H1 (cell line): ENCODE measurements around the gene MEIS3. TPM values are rescaled to one million over a fixed set of nuclear protein-coding genes. Genes with fewer than 3 reads are reported as not detected.

Source experiments
- CTCF ChIA-PET: fragments of 300-600 bp; sonication (Branson Sonifier 250); formaldehyde crosslinking; loops from one replicate; lab custom pipeline; 2021; ENCODE audit not compliant: partially characterized antibody; lab: Charles Lee
- POLR2A ChIA-PET: fragments of 300-600 bp; sonication (Branson Sonifier 250); formaldehyde crosslinking; loops from one replicate; lab custom pipeline; 2021; ENCODE audit warnings: inconsistent platforms; ENCODE audit not compliant: partially characterized antibody; lab: Charles Lee
- DNase-seq, 2 experiments: peaks; one replicate each; pipeline versions ENCODE4 v3.0.0 to v3.0.0-alpha.2; 2010 to 2022; ENCODE audit warnings: low spot score in 2 of 2, low read depth in 1 of 2, mixed read lengths in 1 of 2
- FAIRE-seq: peaks from 2 replicates; lab custom pipeline; 2011; peaks lifted over from hg19 to GRCh38; lab: Jason Lieb, UNC
- H2AFZ ChIP-seq: 2 replicates; pipeline ENCODE4 v1.8.1; 2012; ENCODE audit warnings: low read length, inconsistent platforms
- H2AK5ac ChIP-seq: 2 replicates; pipeline ENCODE4 v1.6.1; 2013; ENCODE audit warnings: low read depth, low read length
- H2BK120ac ChIP-seq: replicated peaks from 2 replicates; pipeline ENCODE3; 2013; ENCODE audit warnings: low read depth, low read length, inconsistent platforms
- H2BK12ac ChIP-seq: 2 replicates; pipeline ENCODE4 v1.6.1; 2013; ENCODE audit warnings: low read depth, low read length
- H2BK15ac ChIP-seq: 2 replicates; pipeline ENCODE4 v1.6.1; 2013; ENCODE audit warnings: low read length
- H2BK20ac ChIP-seq: 2 replicates; pipeline ENCODE4 v1.6.1; 2013; ENCODE audit warnings: low read length
- H2BK5ac ChIP-seq: 2 replicates; pipeline ENCODE4 v1.6.1; 2013; ENCODE audit warnings: low read depth, low read length
- H3K14ac ChIP-seq: 2 replicates; pipeline ENCODE4 v1.6.1; 2013; ENCODE audit warnings: inconsistent platforms; ENCODE audit not compliant: insufficient read length
- H3K18ac ChIP-seq: 2 replicates; pipeline ENCODE4 v1.6.1; 2013; ENCODE audit warnings: low read length; ENCODE audit errors: extremely low read depth
- H3K23ac ChIP-seq: 2 replicates; pipeline ENCODE4 v1.6.1; 2013; ENCODE audit warnings: inconsistent platforms; ENCODE audit not compliant: insufficient read length
- H3K23me2 ChIP-seq: 2 replicates; pipeline ENCODE4 v1.6.1; 2013; ENCODE audit warnings: low read depth, low read length
- H3K27ac ChIP-seq: 2 replicates; pipeline ENCODE4 v1.6.1; 2011; ENCODE audit warnings: low read depth, low read length, inconsistent platforms
- H3K27me3 ChIP-seq, 4 experiments: replicated peaks in 1 of 4; 1 replicate in 1 of 4; 2 replicates in 3 of 4; pipeline versions ENCODE4 v1.6.1 to v1.8.1; 2011 to 2013; ENCODE audit warnings: low read length in 3 of 4, mild to moderate bottlenecking in 3 of 4, inconsistent platforms in 2 of 4, mixed read lengths in 2 of 4, moderate library complexity in 1 of 4; ENCODE audit not compliant: control insufficient read depth in 3 of 4, insufficient read depth in 3 of 4; ENCODE audit errors: extremely low read depth in 1 of 4
- H3K36me3 ChIP-seq, 4 experiments: 2 replicates each; pipeline versions ENCODE4 v1.6.1 to v1.8.1; 2011 to 2013; ENCODE audit warnings: mild to moderate bottlenecking in 4 of 4, low read length in 3 of 4, moderate library complexity in 2 of 4, control low read depth in 1 of 4, inconsistent platforms in 1 of 4; ENCODE audit not compliant: insufficient read depth in 4 of 4, control insufficient read depth in 2 of 4
- H3K4ac ChIP-seq: replicated peaks from 2 replicates; pipeline ENCODE3; 2013; ENCODE audit warnings: low read length, low read depth, mixed read lengths, inconsistent platforms; ENCODE audit not compliant: insufficient read length
- H3K4me1 ChIP-seq, 4 experiments: replicated peaks in 1 of 4; 1 replicate in 1 of 4; 2 replicates in 3 of 4; pipeline versions ENCODE4 v1.6.1 to v1.8.1; 2011 to 2013; ENCODE audit warnings: low read length in 3 of 4, inconsistent platforms in 2 of 4, mixed read lengths in 1 of 4; ENCODE audit not compliant: insufficient read depth in 4 of 4, control insufficient read depth in 3 of 4
- H3K4me2 ChIP-seq, 2 experiments: 2 replicates each; pipeline versions ENCODE4 v1.6.1 to v1.8.1; 2011 to 2013; ENCODE audit warnings: low read depth in 2 of 2, low read length in 2 of 2, control low read depth in 1 of 2, inconsistent platforms in 1 of 2, mild to moderate bottlenecking in 1 of 2; ENCODE audit not compliant: insufficient read depth in 1 of 2
- H3K4me3 ChIP-seq, 4 experiments: fragments of 200-600, 300-600 bp in 1 of 4; sonication (generic), shearing (Covaris generic), sonication (Bioruptor Twin) in 1 of 4; 2 replicates each; pipeline versions ENCODE4 v1.5.1 to v1.8.1; 2011 to 2016; ENCODE audit warnings: low read length in 4 of 4, low read depth in 3 of 4, control low read depth in 2 of 4, inconsistent platforms in 2 of 4, mild to moderate bottlenecking in 2 of 4, mixed read lengths in 1 of 4, moderate library complexity in 1 of 4; ENCODE audit not compliant: insufficient read depth in 2 of 4; ENCODE audit errors: extremely low read depth in 1 of 4
- H3K56ac ChIP-seq: replicated peaks from 2 replicates; pipeline ENCODE3; 2013; ENCODE audit warnings: low read depth, mild to moderate bottlenecking, mixed read lengths, low read length, inconsistent platforms; ENCODE audit not compliant: insufficient read length
- H3K79me1 ChIP-seq: 2 replicates; pipeline ENCODE4 v1.6.1; 2013; ENCODE audit warnings: low read depth, low read length, control low read depth
- H3K79me2 ChIP-seq, 2 experiments: 2 replicates each; pipeline versions ENCODE4 v1.6.1 to v1.8.1; 2012 to 2013; ENCODE audit warnings: low read length in 2 of 2, mild to moderate bottlenecking in 2 of 2, inconsistent platforms in 1 of 2; ENCODE audit not compliant: insufficient read depth in 2 of 2, control insufficient read depth in 1 of 2
- H3K9ac ChIP-seq, 4 experiments: replicated peaks in 1 of 4; 1 replicate in 1 of 4; 2 replicates in 3 of 4; pipeline versions ENCODE4 v1.6.1 to v1.8.1; 2011 to 2013; ENCODE audit warnings: low read depth in 3 of 4, low read length in 3 of 4, control low read depth in 2 of 4, mild to moderate bottlenecking in 2 of 4, moderate library complexity in 2 of 4, inconsistent platforms in 1 of 4; ENCODE audit errors: extremely low read depth in 1 of 4
- H3K9me3 ChIP-seq, 2 experiments: 2 replicates each; pipeline versions ENCODE4 v1.6.1 to v1.8.1; 2012 to 2013; ENCODE audit warnings: mild to moderate bottlenecking in 2 of 2, moderate library complexity in 2 of 2, control low read depth in 1 of 2, inconsistent platforms in 1 of 2, low read depth in 1 of 2, low read length in 1 of 2, mixed read lengths in 1 of 2; ENCODE audit not compliant: insufficient read depth in 2 of 2
- H4K20me1 ChIP-seq, 2 experiments: replicated peaks in 1 of 2; 2 replicates each; pipeline versions ENCODE3 to v1.8.1; 2011 to 2013; ENCODE audit warnings: inconsistent platforms in 2 of 2, low read length in 2 of 2, mild to moderate bottlenecking in 1 of 2; ENCODE audit not compliant: insufficient read depth in 2 of 2, control insufficient read depth in 1 of 2
- H4K5ac ChIP-seq: 2 replicates; pipeline ENCODE4 v1.6.1; 2013; ENCODE audit warnings: low read length, low read depth, mixed read lengths, inconsistent platforms; ENCODE audit not compliant: insufficient read length
- H4K8ac ChIP-seq: 2 replicates; pipeline ENCODE4 v1.8.0; 2013; ENCODE audit warnings: mild to moderate bottlenecking, moderate library complexity, low read length, inconsistent platforms; ENCODE audit not compliant: insufficient read depth; ENCODE audit errors: extremely low read depth
- H4K91ac ChIP-seq: replicated peaks from 2 replicates; pipeline ENCODE3; 2013; ENCODE audit warnings: low read length, mixed read lengths, inconsistent platforms; ENCODE audit not compliant: insufficient read length
- CEBPB ChIP-seq: IDR thresholded peaks from 2 replicates; pipeline ENCODE4 v1.6.1; 2012; ENCODE audit warnings: low read depth, low read length
- GTF2F1 ChIP-seq: IDR thresholded peaks from 2 replicates; pipeline ENCODE4 v1.6.1; 2012; ENCODE audit warnings: low read depth, low read length, improper control_type of control experiment, borderline replicate concordance
- POU5F1 ChIP-seq: IDR thresholded peaks from 2 replicates; pipeline ENCODE4 v1.6.1; 2011; ENCODE audit warnings: low read depth, mild to moderate bottlenecking, low read length, moderate library complexity
- RBBP5 ChIP-seq: IDR thresholded peaks from 2 replicates; pipeline ENCODE4 v1.7.1; 2012; ENCODE audit warnings: low read depth, mild to moderate bottlenecking, inconsistent platforms, low read length, moderate library complexity, borderline replicate concordance
- RFX5 ChIP-seq: IDR thresholded peaks from 2 replicates; pipeline ENCODE4 v1.6.1; 2011; ENCODE audit warnings: low read depth, low read length, improper control_type of control experiment, borderline replicate concordance
- TAF1 ChIP-seq: IDR thresholded peaks from 2 replicates; pipeline ENCODE4 v1.6.1; 2011; ENCODE audit warnings: mild to moderate bottlenecking, low read depth, low read length
- TAF7 ChIP-seq: optimal IDR thresholded peaks from 2 replicates; pipeline ENCODE3; 2011; ENCODE audit warnings: low read depth, mild to moderate bottlenecking, inconsistent platforms, low read length, moderate library complexity, borderline replicate concordance
- TBP ChIP-seq: IDR thresholded peaks from 2 replicates; pipeline ENCODE4 v1.6.1; 2011; ENCODE audit warnings: low read depth, low read length, improper control_type of control experiment
- YY1 ChIP-seq: IDR thresholded peaks from 2 replicates; pipeline ENCODE4 v1.6.1; 2011; ENCODE audit warnings: low read depth, mild to moderate bottlenecking, low read length
- WGBS, 2 experiments: shearing (Covaris generic) in 1 of 2; methylation state at CpG; one replicate each; pipeline versions ENCODE4 v1.1.6 to v1.1.7; 2013 to 2015; ENCODE audit warnings: low lambda C conversion rate in 2 of 2, mixed read lengths in 2 of 2, inconsistent platforms in 1 of 2, low coverage in 1 of 2, missing lambda C conversion rate in 1 of 2; ENCODE audit not compliant: insufficient replicate concordance in 2 of 2, insufficient coverage in 1 of 2, insufficient read length in 1 of 2; ENCODE audit errors: extremely low coverage in 1 of 2, missing lambda C conversion rate in 1 of 2; 5-methylcytosine and 5-hydroxymethylcytosine counted together
- polyA plus RNA-seq, 7 experiments: library from polyadenylated mRNA; depleted of rRNA in 3 of 7; stranded (reverse) in 5 of 7; unstranded in 2 of 7; fragments of >200 nt in 5 of 7; fragments of 200-250 nt in 2 of 7; gene quantifications; 1 replicate in 5 of 7; 2 replicates in 1 of 7; 4 replicates in 1 of 7; pipeline versions ENCODE4 v1.2.1 to v1.2.3, GENCODE V29; 2011 to 2013; ENCODE audit warnings: missing spikeins in 2 of 7, mixed read lengths in 2 of 7
- total RNA-seq: library from RNA; stranded (reverse); fragmentation: NEBNext Ultra II Directional; extraction: Animal tissue kit (Norgen Biotek cat#: 25700); gene quantifications from 2 replicates; pipeline ENCODE4 v1.2.1, GENCODE V29; 2021
- TF ChIP-seq, protein P1 (sequence below): IDR thresholded peaks from 2 replicates; pipeline ENCODE4 v1.6.1; 2011; ENCODE audit warnings: low read length, improper control_type of control experiment

MEIS3 gene
- total and polyA plus RNA-seq, 2 of the 8 experiments (the other 6 are each of a cell fraction or from before 2014, with no cell fraction given) = 24.5 to 28.2 TPM

DNA sequence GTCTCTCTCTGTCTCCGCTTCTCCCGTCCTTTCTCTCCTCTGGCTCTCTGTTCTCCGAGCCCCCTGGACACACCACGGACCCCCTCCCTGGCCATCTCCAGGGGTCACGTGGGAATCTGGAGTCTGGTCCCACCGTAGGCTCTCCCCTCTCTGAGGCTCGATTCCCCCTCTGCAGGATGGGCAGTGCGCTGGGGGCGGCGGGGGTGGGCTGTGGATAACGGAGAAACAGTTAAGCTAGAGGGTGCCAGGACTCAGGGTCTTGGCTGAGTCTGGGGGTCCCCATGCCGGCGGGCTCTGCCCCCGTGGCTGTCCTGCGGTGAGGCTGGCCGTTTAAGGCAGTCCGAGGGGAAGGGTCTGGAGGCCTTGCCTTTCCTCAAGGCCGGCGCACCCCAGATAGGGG is 462 bp upstream of the MEIS3 start:
- CTCF ChIA-PET = interaction anchor here (1.2 to 1.6 kb wide), 2 partner anchors 65 to 102 kb away, joined by 3 to 4 read pairs; partner anchors contain the start of gene KPTN
- H3K4ac ChIP-seq = no peak overlapping the region
- no peak overlapping the region for H2BK5ac ChIP-seq
- no peak overlapping the region for H2BK120ac ChIP-seq
- H2BK20ac ChIP-seq = no peak overlapping the region
- no peak overlapping the region for H3K14ac ChIP-seq
- H2BK12ac ChIP-seq = no peak overlapping the region
- H4K20me1 ChIP-seq = peaks cover 5 to 12% of the 10 kb centered on the region in 2 experiments
- H3K27ac ChIP-seq = no peak overlapping the region
- H3K56ac ChIP-seq = no peak overlapping the region
- DNase-seq (no peak), FAIRE-seq (no peak)
- H3K23me2 ChIP-seq = peaks cover 36% of the 10 kb centered on the region
- peaks cover 39 to 81% (median 77%) of the 10 kb centered on the region in 4 experiments for H3K27me3 ChIP-seq
- POLR2A ChIA-PET = interaction anchor here (1.2 to 1.7 kb wide), 4 partner anchors 8 to 144 kb away, joined by 3 to 7 read pairs (median 4); no protein-coding TSS in a partner anchor
- H3K79me1 ChIP-seq = no peaks in the 10 kb centered on the region
- no peak overlapping the region for H3K18ac ChIP-seq
- H4K91ac ChIP-seq = no peak overlapping the region
- no peak overlapping the region for H2AK5ac ChIP-seq
- no peak overlapping the region for H2AFZ ChIP-seq
- H3K36me3 ChIP-seq = no peaks in the 10 kb centered on the region
- no peaks in the 10 kb centered on the region for H3K79me2 ChIP-seq
- H3K23ac ChIP-seq = no peak overlapping the region
- H4K8ac ChIP-seq = no peak overlapping the region; the same call in 1 of the 2 replicates
- no peaks in the 10 kb centered on the region for H3K9me3 ChIP-seq
- H3K9ac ChIP-seq = no peak overlapping the region
- H4K5ac ChIP-seq = no peak overlapping the region
- H3K4me3 ChIP-seq = peak overlapping the region; percentile 24 to 75 (median 36); a peak in 6 of 8 replicates
- peak overlapping the region; percentile 92 to 96 for H3K4me2 ChIP-seq
- peaks cover 6 to 36% (median 19%) of the 10 kb centered on the region in 4 experiments for H3K4me1 ChIP-seq
- 5% methylated on average over 16 of the region's 19 CpGs; no CpG with 5 or more reads in 1 of the 2 experiments for WGBS, 2 experiments
- H2BK15ac ChIP-seq = no peak overlapping the region
- TF ChIP-seq CEBPB (no peak), GTF2F1 (no peak), RBBP5 (no peak), TAF1 (no peak), TAF7 (no peak), TBP (no peak), YY1 (no peak), RFX5 (no peak), POU5F1 (no peak)
- TF ChIP-seq, protein P1, sequence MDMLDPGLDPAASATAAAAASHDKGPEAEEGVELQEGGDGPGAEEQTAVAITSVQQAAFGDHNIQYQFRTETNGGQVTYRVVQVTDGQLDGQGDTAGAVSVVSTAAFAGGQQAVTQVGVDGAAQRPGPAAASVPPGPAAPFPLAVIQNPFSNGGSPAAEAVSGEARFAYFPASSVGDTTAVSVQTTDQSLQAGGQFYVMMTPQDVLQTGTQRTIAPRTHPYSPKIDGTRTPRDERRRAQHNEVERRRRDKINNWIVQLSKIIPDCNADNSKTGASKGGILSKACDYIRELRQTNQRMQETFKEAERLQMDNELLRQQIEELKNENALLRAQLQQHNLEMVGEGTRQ = no peak
